A549 (cell line): ENCODE results near the gene HTRA3.

Experiments used
- CBX8 ChIP-seq: fragments of 200-600 bp; sonication (generic); IDR thresholded peaks from 2 replicates; pipeline ENCODE4 v1.6.1; 2016
- EP300 ChIP-seq, 2 experiments: fragments of >200 bp; sonication (Bioruptor Twin); formaldehyde crosslinking; IDR thresholded peaks; 2 replicates in 1 of 2; 3 replicates in 1 of 2; pipeline ENCODE4 v1.6.1; 2016 to 2017
- MAFK ChIP-seq: fragments of 450-650 bp; IDR thresholded peaks from 2 replicates; pipeline ENCODE4 v1.6.1; 2014; ENCODE audit not compliant: partially characterized antibody
- MAZ ChIP-seq: fragments of 150-350 bp; IDR thresholded peaks from 2 replicates; pipeline ENCODE4 v1.6.1; 2014; ENCODE audit warnings: antibody characterized with exemption, low read depth, low read length, borderline replicate concordance
- MYC ChIP-seq: IDR thresholded peaks from 2 replicates; pipeline ENCODE4 v1.6.1; 2012; ENCODE audit warnings: mild to moderate bottlenecking, inconsistent platforms, low read length, improper control_type of control experiment, borderline replicate concordance
- TF ChIP-seq, protein P1 (sequence below): fragments of >200 bp; sonication (Bioruptor Twin); formaldehyde crosslinking; IDR thresholded peaks from 3 replicates; pipeline ENCODE4 v1.5.1; 2016
- TF ChIP-seq, protein P2 (sequence below): IDR thresholded peaks from 2 replicates; pipeline ENCODE4 v1.6.1; 2012

DNA sequence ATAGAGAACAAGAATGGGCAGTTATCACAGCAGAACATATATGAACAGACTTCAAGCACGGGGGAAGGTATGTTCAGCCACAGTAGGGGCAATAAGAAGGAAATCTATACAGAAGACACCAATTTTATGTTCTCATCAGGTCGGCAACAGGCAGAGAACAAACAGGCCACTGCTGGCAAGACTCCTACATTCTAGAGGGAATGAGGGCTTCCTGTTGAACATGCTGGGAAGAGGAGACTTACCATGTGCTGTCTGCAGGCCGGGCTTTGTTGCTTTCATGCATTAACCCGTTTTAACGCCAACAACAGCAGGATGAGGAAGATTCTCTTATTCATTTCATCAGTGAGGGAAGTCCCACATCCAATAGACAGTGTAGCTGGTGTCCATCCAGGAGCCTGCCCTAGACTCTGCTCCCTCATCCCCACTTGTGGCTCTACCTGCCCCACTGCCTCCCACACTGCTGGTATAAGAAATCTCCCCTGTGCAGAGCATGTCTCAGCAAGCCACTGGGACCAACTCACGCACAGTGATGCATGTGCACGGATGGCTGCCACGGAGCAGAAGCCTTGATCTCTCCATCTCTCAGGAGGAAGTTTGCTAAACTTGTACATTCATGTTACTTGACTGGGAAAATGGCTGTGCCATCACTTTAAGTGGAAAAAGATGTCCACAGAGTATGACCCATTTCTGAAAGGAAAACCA lies 86.5 kb downstream of the HTRA3 start:
- TF ChIP-seq MAZ (no peak), EP300 (IDR thresholded peaks at IDR 0.05) (no peak), CBX8 (no peak), MAFK (no peak), MYC (no peak)
- TF ChIP-seq, protein P1, sequence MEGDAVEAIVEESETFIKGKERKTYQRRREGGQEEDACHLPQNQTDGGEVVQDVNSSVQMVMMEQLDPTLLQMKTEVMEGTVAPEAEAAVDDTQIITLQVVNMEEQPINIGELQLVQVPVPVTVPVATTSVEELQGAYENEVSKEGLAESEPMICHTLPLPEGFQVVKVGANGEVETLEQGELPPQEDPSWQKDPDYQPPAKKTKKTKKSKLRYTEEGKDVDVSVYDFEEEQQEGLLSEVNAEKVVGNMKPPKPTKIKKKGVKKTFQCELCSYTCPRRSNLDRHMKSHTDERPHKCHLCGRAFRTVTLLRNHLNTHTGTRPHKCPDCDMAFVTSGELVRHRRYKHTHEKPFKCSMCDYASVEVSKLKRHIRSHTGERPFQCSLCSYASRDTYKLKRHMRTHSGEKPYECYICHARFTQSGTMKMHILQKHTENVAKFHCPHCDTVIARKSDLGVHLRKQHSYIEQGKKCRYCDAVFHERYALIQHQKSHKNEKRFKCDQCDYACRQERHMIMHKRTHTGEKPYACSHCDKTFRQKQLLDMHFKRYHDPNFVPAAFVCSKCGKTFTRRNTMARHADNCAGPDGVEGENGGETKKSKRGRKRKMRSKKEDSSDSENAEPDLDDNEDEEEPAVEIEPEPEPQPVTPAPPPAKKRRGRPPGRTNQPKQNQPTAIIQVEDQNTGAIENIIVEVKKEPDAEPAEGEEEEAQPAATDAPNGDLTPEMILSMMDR = no peak
- TF ChIP-seq, protein P2, sequence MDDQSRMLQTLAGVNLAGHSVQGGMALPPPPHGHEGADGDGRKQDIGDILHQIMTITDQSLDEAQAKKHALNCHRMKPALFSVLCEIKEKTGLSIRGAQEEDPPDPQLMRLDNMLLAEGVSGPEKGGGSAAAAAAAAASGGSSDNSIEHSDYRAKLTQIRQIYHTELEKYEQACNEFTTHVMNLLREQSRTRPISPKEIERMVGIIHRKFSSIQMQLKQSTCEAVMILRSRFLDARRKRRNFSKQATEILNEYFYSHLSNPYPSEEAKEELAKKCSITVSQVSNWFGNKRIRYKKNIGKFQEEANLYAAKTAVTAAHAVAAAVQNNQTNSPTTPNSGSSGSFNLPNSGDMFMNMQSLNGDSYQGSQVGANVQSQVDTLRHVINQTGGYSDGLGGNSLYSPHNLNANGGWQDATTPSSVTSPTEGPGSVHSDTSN = no peak
